Sigmoid colon (tissue), 7 donors: ENCODE data around the gene SLC4A11. TPM values are rescaled to one million over a fixed set of nuclear protein-coding genes. Genes with fewer than 3 reads are reported as not detected.

Source experiments
- DNase-seq: peaks from one replicate; pipeline ENCODE4 v3.0.0-alpha.2; 2019
- H3K27ac ChIP-seq, 4 donors: fragments of 200-600 bp; sonication (generic); one replicate each; pipeline ENCODE4 v1.5.1; 2016 to 2019; ENCODE audit warnings: mild to moderate bottlenecking in 1 of 4
- H3K27me3 ChIP-seq, 3 donors: fragments of 200-600 bp; sonication (generic); one replicate each; pipeline ENCODE4 v1.5.1; 2019; ENCODE audit warnings: mild to moderate bottlenecking in 1 of 3
- H3K36me3 ChIP-seq, 4 donors: fragments of 200-600 bp; sonication (generic); one replicate each; pipeline ENCODE4 v1.5.1; 2016 to 2019
- H3K4me1 ChIP-seq, 4 donors: fragments of 200-600 bp; sonication (generic); one replicate each; pipeline ENCODE4 v1.5.1; 2017 to 2019
- H3K4me3 ChIP-seq, 4 donors: fragments of 200-600 bp; sonication (generic); one replicate each; pipeline ENCODE4 v1.5.1; 2017 to 2019; ENCODE audit warnings: mild to moderate bottlenecking in 2 of 4, moderate library complexity in 1 of 4
- H3K9me3 ChIP-seq, 4 donors: fragments of 200-600 bp in 3 of 4; sonication (generic) in 3 of 4; one replicate each; pipeline versions ENCODE4 v1.5.1 to v1.6.1; 2013 to 2019
- EP300 ChIP-seq, 4 donors: sonication (generic); formaldehyde crosslinking; IDR thresholded peaks; one replicate each; pipeline ENCODE4 v1.6.1; 2017; ENCODE audit warnings: antibody characterized with exemption in 4 of 4
- POLR2A ChIP-seq, 2 donors: fragments of 450-650 bp; IDR thresholded peaks; one replicate each; pipeline ENCODE4 v1.6.1; 2016; ENCODE audit warnings: antibody characterized with exemption in 2 of 2, mild to moderate bottlenecking in 2 of 2, moderate library complexity in 2 of 2
- POLR2AphosphoS5 ChIP-seq, 4 donors: sonication (generic); formaldehyde crosslinking; IDR thresholded peaks; one replicate each; pipeline ENCODE4 v1.6.1; 2017; ENCODE audit warnings: antibody characterized with exemption in 4 of 4
- WGBS, 2 donors: extraction: QIAGEN DNeasy Blood & Tissue Kit; methylation state at CpG; one replicate each; pipeline ENCODE4 v1.1.7; 2013; 5-methylcytosine and 5-hydroxymethylcytosine counted together
- intact Hi-C: fragments of 100-400 bp; cut with DNase I; formaldehyde crosslinking; loops from one replicate; pipeline ENCODE4 v1.15.1; 2023
- polyA plus RNA-seq, 3 donors: library from polyadenylated mRNA; stranded (reverse); fragments of 200-250 nt; gene quantifications; one replicate each; pipeline ENCODE4 v1.2.3, GENCODE V29; 2013
- total RNA-seq, 4 donors: library from RNA; depleted of rRNA; stranded (reverse); fragments of >200 nt; gene quantifications; one replicate each; pipeline ENCODE4 v1.1.0, GENCODE V29; 2016
- TF ChIP-seq, protein P1 (sequence below), 4 experiments: fragments of 450-650 bp in 3 of 4; fragments of 200-600 bp in 1 of 4; IDR thresholded peaks; one replicate each; pipeline ENCODE4 v1.5.1; 2016 to 2019; ENCODE audit warnings: antibody characterized with exemption in 4 of 4, mild to moderate bottlenecking in 3 of 4, moderate library complexity in 2 of 4
- donor health status: healthy with polysubstance abuse.
- donor health status: Bipolar disorder and iron deficiency.
- donor health status: healthy.

SLC4A11 gene
- total and polyA plus RNA-seq, 7 donors = 0.36 to 2.1 TPM; not detected in 5

DNA sequence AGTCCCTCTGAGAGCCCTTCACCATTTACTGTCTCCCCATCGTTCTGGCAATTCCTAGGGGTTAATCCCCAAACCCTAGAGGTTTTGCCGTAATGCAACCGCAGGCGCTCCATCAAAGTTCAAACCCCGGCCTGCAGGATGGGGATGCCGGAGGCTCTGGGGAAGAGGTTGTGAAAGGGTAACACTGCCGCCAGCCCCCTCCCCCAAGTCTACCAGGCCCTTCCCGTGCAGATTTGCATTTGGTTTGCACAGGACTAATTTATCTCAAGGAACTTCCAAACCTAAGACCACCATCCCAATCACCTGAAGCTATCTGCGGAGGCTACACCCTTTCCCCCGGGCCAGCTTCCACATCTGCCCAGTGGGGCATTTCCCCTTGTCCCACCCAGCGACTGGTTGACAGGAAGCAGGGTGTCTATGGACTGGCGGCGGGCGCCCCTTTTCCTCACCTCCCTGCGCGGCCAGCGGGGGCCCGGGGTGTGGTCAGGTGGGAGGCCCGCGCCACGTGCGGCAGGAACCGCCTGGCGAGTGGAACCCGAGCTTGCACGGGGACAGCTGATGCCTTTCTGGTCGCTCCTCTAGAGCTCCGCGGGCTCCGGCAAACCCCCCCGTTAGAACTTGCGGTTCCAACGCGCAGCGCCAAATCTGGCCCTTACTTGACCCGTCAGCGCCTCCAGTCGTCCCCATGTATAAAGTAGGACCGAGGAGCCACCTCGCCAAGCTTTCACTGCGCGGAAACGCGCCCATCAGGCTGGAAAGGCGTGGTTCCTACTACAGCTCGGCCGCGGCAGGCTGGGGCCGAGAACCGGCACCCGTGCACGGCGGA is 9.4 kb upstream of the SLC4A11 start:
- Histone ChIP-seq H3K9me3 (no peaks in the 10 kb centered on the region), H3K36me3 (peaks cover 0 to 32% (median 16%) of the 10 kb centered on the region in 4 donors), H3K27me3 (peaks cover 0 to 36% (median 7%) of the 10 kb centered on the region in 3 donors), H3K27ac (no peak overlapping the region), H3K4me3 (peak overlapping the region in 1 of 4 donors; percentile 7), H3K4me1 (peaks cover 0 to 16% (median 12%) of the 10 kb centered on the region in 4 donors)
- DNase-seq = no peak
- WGBS, 2 donors = 7 to 10% methylated on average over 53 of the region's 53 CpGs
- intact Hi-C loops = no loop called here
- TF ChIP-seq, protein P1, sequence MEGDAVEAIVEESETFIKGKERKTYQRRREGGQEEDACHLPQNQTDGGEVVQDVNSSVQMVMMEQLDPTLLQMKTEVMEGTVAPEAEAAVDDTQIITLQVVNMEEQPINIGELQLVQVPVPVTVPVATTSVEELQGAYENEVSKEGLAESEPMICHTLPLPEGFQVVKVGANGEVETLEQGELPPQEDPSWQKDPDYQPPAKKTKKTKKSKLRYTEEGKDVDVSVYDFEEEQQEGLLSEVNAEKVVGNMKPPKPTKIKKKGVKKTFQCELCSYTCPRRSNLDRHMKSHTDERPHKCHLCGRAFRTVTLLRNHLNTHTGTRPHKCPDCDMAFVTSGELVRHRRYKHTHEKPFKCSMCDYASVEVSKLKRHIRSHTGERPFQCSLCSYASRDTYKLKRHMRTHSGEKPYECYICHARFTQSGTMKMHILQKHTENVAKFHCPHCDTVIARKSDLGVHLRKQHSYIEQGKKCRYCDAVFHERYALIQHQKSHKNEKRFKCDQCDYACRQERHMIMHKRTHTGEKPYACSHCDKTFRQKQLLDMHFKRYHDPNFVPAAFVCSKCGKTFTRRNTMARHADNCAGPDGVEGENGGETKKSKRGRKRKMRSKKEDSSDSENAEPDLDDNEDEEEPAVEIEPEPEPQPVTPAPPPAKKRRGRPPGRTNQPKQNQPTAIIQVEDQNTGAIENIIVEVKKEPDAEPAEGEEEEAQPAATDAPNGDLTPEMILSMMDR (IDR thresholded peaks at IDR 0.05) = no peak
- TF ChIP-seq POLR2A (IDR thresholded peaks at IDR 0.05) (no peak), EP300 (IDR thresholded peaks at IDR 0.05) (no peak), POLR2AphosphoS5 (IDR thresholded peaks at IDR 0.05) (no peak)

DNA sequence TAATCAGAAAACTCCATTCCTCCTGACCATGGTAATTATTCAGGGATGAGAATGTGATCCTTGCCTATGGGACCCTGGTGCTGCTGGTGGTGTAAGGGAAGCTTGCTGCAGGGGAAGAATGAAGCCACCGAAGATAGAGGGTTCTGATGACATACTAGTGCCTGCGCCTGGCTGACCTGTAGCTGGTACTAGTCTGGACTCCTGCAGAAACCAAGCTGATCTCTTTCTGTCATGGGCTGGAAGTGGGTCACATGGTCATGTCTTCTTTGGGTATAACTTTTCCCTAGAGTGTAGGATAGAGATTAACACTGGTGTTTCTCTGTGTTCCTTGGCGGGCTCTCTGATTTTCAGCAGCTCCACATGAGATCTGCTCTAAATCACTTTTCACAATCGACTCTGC is 8.6 kb upstream of the SLC4A11 start:
- H3K27me3 ChIP-seq = peaks cover 0 to 43% (median 7%) of the 10 kb centered on the region in 3 donors
- intact Hi-C loops = no loop called here
- no peak overlapping the region for H3K4me3 ChIP-seq
- H3K36me3 ChIP-seq = peaks cover 0 to 25% (median 10%) of the 10 kb centered on the region in 4 donors
- WGBS, 2 donors = 72 to 81% methylated on average over 4 of the region's 4 CpGs
- TF ChIP-seq EP300 (IDR thresholded peaks at IDR 0.05) (no peak), POLR2AphosphoS5 (IDR thresholded peaks at IDR 0.05) (no peak), POLR2A (IDR thresholded peaks at IDR 0.05) (no peak)
- TF ChIP-seq, protein P1 (IDR thresholded peaks at IDR 0.05) = no peak
- no peak overlapping the region for H3K27ac ChIP-seq
- peaks cover 0 to 16% (median 12%) of the 10 kb centered on the region in 4 donors for H3K4me1 ChIP-seq
- H3K9me3 ChIP-seq = no peaks in the 10 kb centered on the region
- DNase-seq = no peak

DNA sequence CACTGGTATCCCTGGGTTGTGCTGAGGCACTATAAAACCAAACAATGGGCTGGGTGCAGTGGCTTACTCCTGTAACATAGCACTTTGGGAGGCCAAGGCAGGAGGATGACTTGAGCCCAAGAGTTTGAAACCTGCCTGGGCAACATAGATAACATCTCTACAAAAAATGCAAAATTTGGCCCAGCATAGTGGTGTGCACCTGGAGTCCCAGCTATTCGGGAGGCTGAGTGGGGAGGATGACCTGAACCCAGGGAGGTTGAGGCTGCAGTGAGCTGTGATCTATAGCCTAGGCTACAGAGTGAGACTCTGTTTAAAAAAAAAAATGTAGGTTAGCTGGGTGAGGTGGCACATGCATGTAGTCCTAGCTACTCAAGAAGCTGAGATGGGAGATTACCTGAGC is 7.7 kb upstream of the SLC4A11 start:
- H3K4me1 ChIP-seq = peaks cover 0 to 16% (median 12%) of the 10 kb centered on the region in 4 donors
- intact Hi-C loops = no loop called here
- H3K27me3 ChIP-seq = peaks cover 0 to 50% (median 7%) of the 10 kb centered on the region in 3 donors
- H3K36me3 ChIP-seq = peaks cover 0 to 16% (median 3%) of the 10 kb centered on the region in 4 donors
- no peak overlapping the region for H3K27ac ChIP-seq
- H3K9me3 ChIP-seq = no peaks in the 10 kb centered on the region
- TF ChIP-seq POLR2AphosphoS5 (IDR thresholded peaks at IDR 0.05) (no peak), EP300 (IDR thresholded peaks at IDR 0.05) (no peak), POLR2A (IDR thresholded peaks at IDR 0.05) (no peak)
- TF ChIP-seq, protein P1 (IDR thresholded peaks at IDR 0.05) = no peak
- DNase-seq = no peak
- H3K4me3 ChIP-seq = no peak overlapping the region
- WGBS, 2 donors = 94% methylated on average over 1 of the region's 1 CpG

DNA sequence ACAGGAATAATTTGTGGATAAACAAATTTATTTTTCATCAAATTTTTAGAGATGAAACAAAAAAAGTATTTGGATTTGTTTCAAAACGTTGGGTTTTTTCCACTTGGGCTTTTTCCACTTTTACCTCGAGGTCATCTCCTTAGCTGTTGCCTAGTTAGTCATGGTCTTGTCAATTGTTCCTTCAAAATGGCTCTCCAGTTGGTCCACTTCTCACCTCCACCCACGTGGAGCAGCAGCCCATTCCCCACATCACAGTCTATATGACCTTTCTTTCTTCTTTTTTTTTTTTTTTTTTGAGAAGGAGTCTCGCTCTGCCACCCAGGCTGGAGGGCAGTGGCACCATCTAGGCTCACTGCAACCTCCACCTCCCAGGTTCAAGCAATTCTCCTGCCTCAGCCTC is 6.7 kb upstream of the SLC4A11 start:
- Histone ChIP-seq H3K27ac (no peak overlapping the region), H3K4me1 (peaks cover 0 to 16% (median 12%) of the 10 kb centered on the region in 4 donors), H3K36me3 (peaks cover 0 to 7% (median 0%) of the 10 kb centered on the region in 4 donors), H3K4me3 (no peak overlapping the region), H3K9me3 (no peaks in the 10 kb centered on the region), H3K27me3 (peaks cover 0 to 60% (median 8%) of the 10 kb centered on the region in 3 donors)
- intact Hi-C loops = no loop called here
- DNase-seq = no peak
- WGBS, 2 donors = 50 to 65% methylated on average over 4 of the region's 4 CpGs
- no peak for TF ChIP-seq POLR2AphosphoS5 (IDR thresholded peaks at IDR 0.05)
- no peak for TF ChIP-seq EP300 (IDR thresholded peaks at IDR 0.05)
- TF ChIP-seq POLR2A (IDR thresholded peaks at IDR 0.05) = no peak
- TF ChIP-seq, protein P1 (IDR thresholded peaks at IDR 0.05) = no peak
